Glutamatergic neuron (in vitro differentiated cells): ENCODE measurements around the gene TSC22D2. TPM values are rescaled to one million over a fixed set of nuclear protein-coding genes. Genes with fewer than 3 reads are reported as not detected.

Source experiments
- DNase-seq: peaks from one replicate; pipeline ENCODE4 v3.0.0; 2022
- H3K27ac Mint-ChIP-seq: one replicate; pipeline ENCODE4 v1.8.0; 2020; ENCODE audit warnings: mild to moderate bottlenecking, mixed read lengths, inconsistent platforms; ENCODE audit not compliant: unreplicated experiment
- H3K27me3 Mint-ChIP-seq: one replicate; pipeline ENCODE4 v1.8.0; 2020; ENCODE audit warnings: mild to moderate bottlenecking, moderate library complexity, mixed read lengths, inconsistent platforms; ENCODE audit not compliant: unreplicated experiment
- H3K36me3 Mint-ChIP-seq: one replicate; pipeline ENCODE4 v1.8.0; 2020; ENCODE audit warnings: mild to moderate bottlenecking, mixed read lengths, inconsistent platforms; ENCODE audit not compliant: unreplicated experiment
- H3K4me1 Mint-ChIP-seq: one replicate; pipeline ENCODE4 v1.8.0; 2020; ENCODE audit warnings: mild to moderate bottlenecking, low read depth, mixed read lengths, inconsistent platforms; ENCODE audit not compliant: unreplicated experiment
- H3K4me3 Mint-ChIP-seq: one replicate; pipeline ENCODE4 v1.8.0; 2020; ENCODE audit warnings: mild to moderate bottlenecking, mixed read lengths, inconsistent platforms; ENCODE audit not compliant: unreplicated experiment
- H3K9me3 Mint-ChIP-seq: one replicate; pipeline ENCODE4 v1.8.0; 2020; ENCODE audit warnings: mild to moderate bottlenecking, moderate library complexity, mixed read lengths, inconsistent platforms; ENCODE audit not compliant: unreplicated experiment
- CTCF ChIP-seq: fragments of 200-600 bp; sonication (generic); IDR thresholded peaks from one replicate; pipeline ENCODE4 v1.5.0; 2021; ENCODE audit not compliant: partially characterized antibody, unreplicated experiment
- total RNA-seq: library from RNA; stranded (reverse); fragmentation: NEBNext Ultra II Directional; extraction: Animal tissue kit (Norgen Biotek cat#: 25700); gene quantifications from one replicate; pipeline ENCODE4 v1.2.1, GENCODE V29; 2021; ENCODE audit not compliant: unreplicated experiment

The TSC22D2 gene
- total RNA-seq, 1 donor from 2014 or later: 87.3 TPM

GRCh38 chr3:150433347-150433746 is 25.2 kb downstream of the TSC22D2 start:
- no peak overlapping the region for H3K4me3 Mint-ChIP-seq
- no peak for DNase-seq
- no peaks in the 10 kb centered on the region for H3K36me3 Mint-ChIP-seq
- peaks cover 17% of the 10 kb centered on the region for H3K4me1 Mint-ChIP-seq
- no peak for TF ChIP-seq CTCF
- H3K9me3 Mint-ChIP-seq: no peaks in the 10 kb centered on the region
- no peak overlapping the region for H3K27ac Mint-ChIP-seq
- H3K27me3 Mint-ChIP-seq: no peaks in the 10 kb centered on the region

GRCh38 chr3:150434234-150434633 is 26.1 kb downstream of the TSC22D2 start:
- no peak for DNase-seq
- TF ChIP-seq CTCF: no peak
- no peaks in the 10 kb centered on the region for H3K27me3 Mint-ChIP-seq
- no peak overlapping the region for H3K27ac Mint-ChIP-seq
- no peak overlapping the region for H3K4me3 Mint-ChIP-seq
- no peaks in the 10 kb centered on the region for H3K36me3 Mint-ChIP-seq
- H3K9me3 Mint-ChIP-seq: no peaks in the 10 kb centered on the region
- H3K4me1 Mint-ChIP-seq: peaks cover 9% of the 10 kb centered on the region

- H3K4me3 Mint-ChIP-seq: no peak overlapping the region
- DNase-seq: no peak
- H3K27ac Mint-ChIP-seq: no peak overlapping the region
- TF ChIP-seq CTCF: no peak
- no peaks in the 10 kb centered on the region for H3K36me3 Mint-ChIP-seq
- no peaks in the 10 kb centered on the region for H3K27me3 Mint-ChIP-seq
- no peaks in the 10 kb centered on the region for H3K9me3 Mint-ChIP-seq
- H3K4me1 Mint-ChIP-seq: peaks cover 7% of the 10 kb centered on the region
These were observed 28.1 kb downstream of the TSC22D2 start for GRCh38 chr3:150436161-150436560.

GRCh38 chr3:150439657-150440056 is 31.6 kb downstream of the TSC22D2 start:
- H3K36me3 Mint-ChIP-seq: no peaks in the 10 kb centered on the region
- peaks cover 3% of the 10 kb centered on the region for H3K27me3 Mint-ChIP-seq
- H3K4me1 Mint-ChIP-seq: peaks cover 2% of the 10 kb centered on the region
- H3K9me3 Mint-ChIP-seq: peaks cover 5% of the 10 kb centered on the region
- no peak overlapping the region for H3K4me3 Mint-ChIP-seq
- no peak overlapping the region for H3K27ac Mint-ChIP-seq
- DNase-seq: no peak
- no peak for TF ChIP-seq CTCF

GRCh38 chr3:150443331-150443741 is 35.2 kb downstream of the TSC22D2 start:
- no peaks in the 10 kb centered on the region for H3K36me3 Mint-ChIP-seq
- no peak for DNase-seq
- peaks cover 3% of the 10 kb centered on the region for H3K27me3 Mint-ChIP-seq
- peaks cover 5% of the 10 kb centered on the region for H3K9me3 Mint-ChIP-seq
- TF ChIP-seq CTCF: no peak
- peaks cover 6% of the 10 kb centered on the region for H3K4me1 Mint-ChIP-seq
- no peak overlapping the region for H3K4me3 Mint-ChIP-seq
- no peak overlapping the region for H3K27ac Mint-ChIP-seq
